GM15510 (cell line): ENCODE measurements around the gene ZNF322.
A peak's percentile ranks its signal among the peaks of the same experiment; 100 is the strongest.

Source experiments
- POLR2A ChIP-seq: IDR thresholded peaks from 3 replicates; pipeline ENCODE4 v1.6.1; 2011; ENCODE audit warnings: borderline replicate concordance; ENCODE audit not compliant: insufficient read length; ENCODE audit errors: extremely low read depth

The ZNF322 gene, protein sequence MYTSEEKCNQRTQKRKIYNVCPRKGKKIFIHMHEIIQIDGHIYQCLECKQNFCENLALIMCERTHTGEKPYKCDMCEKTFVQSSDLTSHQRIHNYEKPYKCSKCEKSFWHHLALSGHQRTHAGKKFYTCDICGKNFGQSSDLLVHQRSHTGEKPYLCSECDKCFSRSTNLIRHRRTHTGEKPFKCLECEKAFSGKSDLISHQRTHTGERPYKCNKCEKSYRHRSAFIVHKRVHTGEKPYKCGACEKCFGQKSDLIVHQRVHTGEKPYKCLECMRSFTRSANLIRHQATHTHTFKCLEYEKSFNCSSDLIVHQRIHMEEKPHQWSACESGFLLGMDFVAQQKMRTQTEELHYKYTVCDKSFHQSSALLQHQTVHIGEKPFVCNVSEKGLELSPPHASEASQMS

GRCh38 chr6:26659042-26659999 lies at the start of gene ZNF322:
TSS of gene ZNF322 (minus strand) at chr6:26659746. CDS start at chr6:26638553, 21,193 bp downstream.
- peak; percentile 59 for TF ChIP-seq POLR2A

DNA sequence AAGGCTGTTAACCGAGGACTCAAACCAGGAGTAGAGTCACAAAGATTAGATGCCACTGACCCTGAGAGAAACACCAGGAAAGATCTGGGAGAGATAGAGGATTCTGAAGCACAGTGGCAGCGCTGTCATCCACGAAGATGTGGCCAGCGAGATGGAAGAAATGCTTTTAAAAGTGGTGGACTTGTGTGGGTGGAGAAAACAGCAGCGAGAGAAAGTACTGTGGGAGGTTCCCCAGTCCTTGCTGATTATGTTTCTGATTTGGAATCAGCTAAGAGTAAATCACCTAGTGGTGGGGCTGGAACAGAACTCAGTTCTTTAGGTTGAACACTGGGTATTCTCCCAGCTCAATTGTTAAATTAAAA lies 435 bp upstream of the ZNF322 start:
- no peak for TF ChIP-seq POLR2A

DNA sequence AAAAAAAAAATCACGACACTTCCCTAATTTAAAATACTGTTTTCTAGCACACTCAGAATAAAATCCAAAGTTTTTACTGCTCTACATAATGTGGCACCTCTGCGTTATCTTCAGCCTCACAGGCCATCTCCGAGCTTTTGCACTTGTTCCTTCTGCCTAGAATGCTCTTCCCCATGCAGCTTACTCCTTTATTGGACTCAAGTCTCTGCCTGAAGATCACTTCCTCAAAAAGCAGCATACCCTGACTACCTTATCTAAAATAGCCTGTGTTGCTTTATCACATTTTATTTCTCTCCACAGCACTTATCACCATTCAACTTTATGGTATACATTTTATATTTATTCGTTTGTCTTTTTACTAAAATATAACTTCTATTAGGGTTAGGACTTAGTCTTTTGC lies 2.3 kb downstream of the ZNF322 start:
- TF ChIP-seq POLR2A = no peak

GRCh38 chr6:26653007-26653406 lies 6.5 kb downstream of the ZNF322 start:
- no peak for TF ChIP-seq POLR2A

GRCh38 chr6:26651133-26651781 lies 8.3 kb downstream of the ZNF322 start:
- TF ChIP-seq POLR2A = no peak

- TF ChIP-seq POLR2A = no peak
Measured at GRCh38 chr6:26646074-26646473, 13.5 kb downstream of the ZNF322 start.

GRCh38 chr6:26640806-26641205 lies 18.7 kb downstream of the ZNF322 start:
- TF ChIP-seq POLR2A = no peak

DNA sequence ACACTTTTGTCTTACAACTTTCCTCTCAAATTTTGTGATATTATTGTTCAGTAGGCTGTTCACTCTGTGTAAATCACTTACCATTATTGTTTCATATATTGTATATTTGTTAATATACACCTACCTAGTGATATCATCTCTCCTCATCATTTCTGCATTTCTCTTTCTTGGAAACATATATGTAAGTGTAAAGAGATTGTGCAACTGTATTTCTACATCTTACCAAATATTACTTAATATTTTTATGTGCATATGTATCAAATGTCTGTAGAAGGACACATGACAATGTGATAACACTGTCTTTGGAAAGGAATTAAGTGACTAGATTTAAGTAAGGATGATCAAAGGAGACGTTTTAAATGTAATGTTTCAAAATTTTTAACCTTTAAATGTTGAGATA lies 30.2 kb downstream of the ZNF322 start:
- no peak for TF ChIP-seq POLR2A

DNA sequence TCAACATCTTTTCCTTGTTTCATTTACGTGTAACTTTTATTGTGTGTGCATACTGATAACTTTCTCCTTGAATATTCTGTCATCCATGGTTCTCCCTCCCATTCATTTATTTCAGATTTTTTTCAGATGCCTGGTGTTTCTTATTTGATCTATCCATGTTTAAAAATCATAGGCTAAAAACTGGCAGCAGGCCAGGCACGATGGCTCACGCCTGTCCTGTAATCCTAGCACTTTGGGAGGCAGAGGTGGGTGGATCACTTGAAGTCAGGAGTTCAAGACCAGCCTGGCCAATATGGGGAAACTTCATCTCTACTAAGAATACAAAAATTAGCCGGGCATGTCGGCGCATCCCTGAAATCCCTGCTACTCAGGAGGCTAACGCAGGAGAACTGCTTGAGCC lies 31.7 kb downstream of the ZNF322 start:
- no peak for TF ChIP-seq POLR2A

DNA sequence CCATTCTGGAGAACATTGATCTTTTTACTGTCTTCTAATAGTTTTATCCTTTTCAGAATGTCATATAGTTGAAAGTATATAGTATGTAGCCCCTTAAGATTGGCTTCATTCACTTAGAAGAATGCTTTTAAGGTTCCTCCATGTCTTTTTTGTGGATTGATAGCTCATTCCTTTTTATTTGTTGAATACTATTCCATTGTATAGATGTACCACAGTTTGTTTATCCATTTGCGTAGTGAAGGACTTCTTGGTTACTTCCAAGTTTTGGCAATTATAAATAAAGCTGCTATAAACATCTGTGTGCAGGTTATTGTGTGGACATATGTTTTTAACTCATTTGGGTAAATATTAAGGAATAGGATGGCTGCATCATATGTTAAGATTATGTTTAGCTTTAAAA lies 35.0 kb downstream of the ZNF322 start:
- TF ChIP-seq POLR2A = no peak

GRCh38 chr6:26623339-26623859 lies 36.1 kb downstream of the ZNF322 start:
- TF ChIP-seq POLR2A = no peak

DNA sequence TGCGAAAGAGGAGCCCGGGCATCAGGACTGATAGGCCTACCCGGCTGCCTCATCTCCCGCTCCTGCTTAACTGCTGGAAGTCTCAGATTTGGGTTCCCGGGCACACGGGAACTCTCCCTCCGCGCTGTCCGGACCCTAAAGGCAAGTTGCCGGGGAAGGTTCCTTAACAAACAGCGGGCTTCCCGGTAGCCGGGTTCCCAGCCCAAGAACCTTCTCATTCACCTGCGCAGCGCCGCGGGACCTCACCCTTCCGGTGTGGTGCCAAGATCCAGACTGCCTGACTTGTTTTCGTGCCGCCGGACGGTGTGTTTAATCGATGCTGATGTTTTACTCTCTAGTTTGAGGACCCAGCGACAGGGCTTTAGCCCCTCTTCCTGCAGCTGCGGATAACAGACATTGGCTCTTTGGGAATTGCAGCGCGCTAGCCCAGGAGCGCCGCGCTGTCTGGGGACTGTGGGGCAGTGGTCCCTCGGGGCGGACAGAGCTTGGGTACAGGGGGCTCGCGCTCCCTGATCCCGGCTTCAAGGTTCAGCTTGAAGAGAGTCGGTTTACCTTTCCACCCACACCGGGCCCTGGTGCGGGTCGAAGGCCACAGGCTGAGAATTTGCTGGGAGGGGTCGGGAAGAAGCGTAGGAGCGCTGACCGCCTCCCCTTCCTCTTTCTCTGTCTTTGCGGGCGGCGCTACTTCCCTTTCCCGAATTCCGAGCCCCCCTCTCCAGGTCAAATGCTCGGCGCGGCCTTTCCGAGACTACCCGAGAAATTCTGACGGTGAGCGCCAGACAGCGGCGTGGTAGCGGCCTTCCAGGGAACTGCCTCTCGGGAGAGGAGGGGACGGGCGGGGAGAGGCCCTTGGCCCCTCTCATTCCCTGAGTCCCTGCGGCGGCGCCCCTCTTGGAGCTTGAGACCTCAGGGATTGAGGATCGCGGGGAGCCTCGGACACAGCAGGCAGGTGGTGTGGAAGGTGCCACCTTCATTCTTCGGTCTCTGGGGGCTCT lies 45.6 kb downstream of the ZNF322 start:
- no peak for TF ChIP-seq POLR2A

- no peak for TF ChIP-seq POLR2A
Measured at GRCh38 chr6:26613201-26613600, 46.3 kb downstream of the ZNF322 start.

DNA sequence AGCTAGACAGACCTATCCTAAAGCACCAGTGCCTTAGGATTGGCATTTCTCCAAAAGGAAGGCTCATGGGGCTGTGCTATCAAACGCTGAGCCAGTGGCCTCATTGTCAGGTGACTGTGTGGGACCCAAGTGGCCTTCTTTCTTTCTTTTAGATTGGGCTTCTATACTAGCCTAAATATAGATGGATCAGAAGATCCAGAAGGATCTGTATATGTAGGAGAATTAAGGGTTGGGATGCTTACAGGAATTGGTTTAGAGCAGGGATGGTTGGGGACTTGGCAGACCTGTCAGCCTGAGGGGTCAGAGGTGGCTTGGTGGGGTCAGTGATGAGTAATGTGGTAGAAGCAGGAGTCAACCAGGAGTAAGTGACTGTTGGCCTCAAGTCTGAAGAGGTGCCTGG lies 47.9 kb downstream of the ZNF322 start:
- no peak for TF ChIP-seq POLR2A
